Esophagus (tissue), 2 donors: ENCODE data around the gene PLA2G4E. TPM values are rescaled to one million over a fixed set of nuclear protein-coding genes. Genes with fewer than 3 reads are reported as not detected.

Experiments
- H3K27ac ChIP-seq, 2 donors: one replicate each; pipeline ENCODE4 v1.5.1; 2013; ENCODE audit warnings: low read depth in 2 of 2, mild to moderate bottlenecking in 2 of 2, inconsistent platforms in 1 of 2, low read length in 1 of 2, moderate library complexity in 1 of 2
- H3K27me3 ChIP-seq, 2 donors: one replicate each; pipeline ENCODE4 v1.6.1; 2013; ENCODE audit warnings: low read length in 2 of 2, control low read depth in 1 of 2, mild to moderate bottlenecking in 1 of 2; ENCODE audit not compliant: insufficient read depth in 2 of 2, control insufficient read depth in 1 of 2
- H3K36me3 ChIP-seq, 2 donors: one replicate each; pipeline ENCODE4 v1.6.1; 2013; ENCODE audit warnings: low read length in 1 of 2; ENCODE audit not compliant: control insufficient read depth in 2 of 2, insufficient read depth in 2 of 2
- H3K4me1 ChIP-seq, 2 donors: one replicate each; pipeline ENCODE4 v1.6.1; 2013; ENCODE audit warnings: low read length in 1 of 2; ENCODE audit not compliant: control insufficient read depth in 2 of 2, insufficient read depth in 2 of 2
- H3K4me3 ChIP-seq, 2 donors: one replicate each; pipeline ENCODE4 v1.5.1; 2013; ENCODE audit warnings: low read length in 2 of 2, mild to moderate bottlenecking in 2 of 2, low read depth in 1 of 2, moderate library complexity in 1 of 2
- H3K9me3 ChIP-seq, 2 donors: one replicate each; pipeline ENCODE4 v1.6.1; 2013; ENCODE audit warnings: mild to moderate bottlenecking in 2 of 2, low read depth in 1 of 2, low read length in 1 of 2, moderate library complexity in 1 of 2; ENCODE audit not compliant: control insufficient read depth in 2 of 2, insufficient read depth in 1 of 2
- WGBS, 2 donors: extraction: QIAGEN DNeasy Blood & Tissue Kit; methylation state at CpG; one replicate each; pipeline ENCODE4 v1.1.7; 2013; 5-methylcytosine and 5-hydroxymethylcytosine counted together
- polyA plus RNA-seq, 2 donors: library from polyadenylated mRNA; stranded (reverse); fragments of 200-250 nt; gene quantifications; one replicate each; pipeline ENCODE4 v1.2.3, GENCODE V29; 2013
- donor health status: healthy with polysubstance abuse.
- donor health status: Bipolar disorder and iron deficiency.

PLA2G4E gene
- polyA plus RNA-seq, 2 donors, result 1.2 to 2.5 TPM

- no peak overlapping the region for H3K4me3 ChIP-seq
- H3K27ac ChIP-seq, result no peak overlapping the region
- peaks cover 2 to 26% of the 10 kb centered on the region in 2 donors for H3K4me1 ChIP-seq
- no peaks in the 10 kb centered on the region for H3K27me3 ChIP-seq
- 48 to 50% methylated on average over 8 of the region's 8 CpGs for WGBS, 2 donors
- no peaks in the 10 kb centered on the region for H3K9me3 ChIP-seq
- no peaks in the 10 kb centered on the region for H3K36me3 ChIP-seq
These were observed 16.8 kb upstream of the PLA2G4E start for GRCh38 chr15:42037656-42038055.

- WGBS, 2 donors, result 92% methylated on average over 9 of the region's 9 CpGs
- Histone ChIP-seq H3K27me3 (no peaks in the 10 kb centered on the region), H3K4me1 (peaks cover 2 to 30% of the 10 kb centered on the region in 2 donors), H3K36me3 (no peaks in the 10 kb centered on the region), H3K9me3 (no peaks in the 10 kb centered on the region), H3K27ac (no peak overlapping the region), H3K4me3 (no peak overlapping the region)
These were observed 16.1 kb upstream of the PLA2G4E start for GRCh38 chr15:42036966-42037365.

GRCh38 chr15:42036112-42036905, 15.5 kb upstream of the PLA2G4E start:
- no peaks in the 10 kb centered on the region for H3K36me3 ChIP-seq
- peaks cover 2 to 30% of the 10 kb centered on the region in 2 donors for H3K4me1 ChIP-seq
- H3K27me3 ChIP-seq, result no peaks in the 10 kb centered on the region
- peak overlapping the region in 1 of 2 donors; percentile 70 for H3K27ac ChIP-seq
- WGBS, 2 donors, result 87 to 89% methylated on average over 42 to 45 of the region's 45 CpGs
- H3K4me3 ChIP-seq, result no peak overlapping the region
- no peaks in the 10 kb centered on the region for H3K9me3 ChIP-seq

GRCh38 chr15:42035435-42035761, 14.6 kb upstream of the PLA2G4E start:
- Histone ChIP-seq H3K4me1 (peaks cover 2 to 30% of the 10 kb centered on the region in 2 donors), H3K27me3 (no peaks in the 10 kb centered on the region), H3K4me3 (no peak overlapping the region), H3K9me3 (no peaks in the 10 kb centered on the region), H3K27ac (peak overlapping the region; percentile 66 to 93), H3K36me3 (no peaks in the 10 kb centered on the region)
- 30 to 35% methylated on average over 3 of the region's 3 CpGs for WGBS, 2 donors

- 55 to 61% methylated on average over 8 of the region's 8 CpGs for WGBS, 2 donors
- H3K9me3 ChIP-seq, result no peaks in the 10 kb centered on the region
- no peaks in the 10 kb centered on the region for H3K27me3 ChIP-seq
- no peak overlapping the region for H3K4me3 ChIP-seq
- no peaks in the 10 kb centered on the region for H3K36me3 ChIP-seq
- H3K4me1 ChIP-seq, result peaks cover 2 to 30% of the 10 kb centered on the region in 2 donors
- peak overlapping the region; percentile 60 to 93 for H3K27ac ChIP-seq
These were observed 14.0 kb upstream of the PLA2G4E start for GRCh38 chr15:42034628-42035434.

GRCh38 chr15:42033214-42033873, 12.5 kb upstream of the PLA2G4E start:
- no peaks in the 10 kb centered on the region for H3K27me3 ChIP-seq
- WGBS, 2 donors, result 76 to 79% methylated on average over 3 of the region's 3 CpGs
- no peaks in the 10 kb centered on the region for H3K9me3 ChIP-seq
- H3K27ac ChIP-seq, result peak overlapping the region; percentile 57 to 89
- H3K36me3 ChIP-seq, result no peaks in the 10 kb centered on the region
- H3K4me3 ChIP-seq, result no peak overlapping the region
- H3K4me1 ChIP-seq, result peaks cover 2 to 30% of the 10 kb centered on the region in 2 donors

- peaks cover 2 to 27% of the 10 kb centered on the region in 2 donors for H3K4me1 ChIP-seq
These were observed 11.8 kb upstream of the PLA2G4E start for GRCh38 chr15:42032376-42033213.

GRCh38 chr15:42031198-42031915, 10.5 kb upstream of the PLA2G4E start:
- 36 to 50% methylated on average over 6 of the region's 6 CpGs for WGBS, 2 donors
- Histone ChIP-seq H3K36me3 (no peaks in the 10 kb centered on the region), H3K27me3 (no peaks in the 10 kb centered on the region), H3K4me3 (no peak overlapping the region), H3K27ac (peak overlapping the region; percentile 36 to 69), H3K9me3 (no peaks in the 10 kb centered on the region), H3K4me1 (peaks cover 2 to 20% of the 10 kb centered on the region in 2 donors)

More at GRCh38 chr15:42032376-42033213, 11.8 kb upstream of the PLA2G4E start:
- H3K27me3 ChIP-seq, result no peaks in the 10 kb centered on the region
- H3K4me3 ChIP-seq, result no peak overlapping the region
- H3K9me3 ChIP-seq, result no peaks in the 10 kb centered on the region
- WGBS, 2 donors, result 81 to 87% methylated on average over 9 of the region's 9 CpGs
- H3K36me3 ChIP-seq, result no peaks in the 10 kb centered on the region
- H3K27ac ChIP-seq, result peak overlapping the region; percentile 57 to 89
